H1 (cell line): Measurements from ENCODE around the gene PIK3R4. TPM values are rescaled to one million over a fixed set of nuclear protein-coding genes. Genes with fewer than 3 reads are reported as not detected.

Experiments used
- CTCF ChIA-PET: fragments of 300-600 bp; sonication (Branson Sonifier 250); formaldehyde crosslinking; loops from one replicate; lab custom pipeline; 2021; ENCODE audit not compliant: partially characterized antibody; lab: Charles Lee
- POLR2A ChIA-PET: fragments of 300-600 bp; sonication (Branson Sonifier 250); formaldehyde crosslinking; loops from one replicate; lab custom pipeline; 2021; ENCODE audit warnings: inconsistent platforms; ENCODE audit not compliant: partially characterized antibody; lab: Charles Lee
- DNase-seq, 2 experiments: peaks; one replicate each; pipeline versions ENCODE4 v3.0.0 to v3.0.0-alpha.2; 2010 to 2022; ENCODE audit warnings: low spot score in 2 of 2, low read depth in 1 of 2, mixed read lengths in 1 of 2
- FAIRE-seq: peaks from 2 replicates; lab custom pipeline; 2011; peaks lifted over from hg19 to GRCh38; lab: Jason Lieb, UNC
- H2AFZ ChIP-seq: 2 replicates; pipeline ENCODE4 v1.8.1; 2012; ENCODE audit warnings: low read length, inconsistent platforms
- H2AK5ac ChIP-seq: 2 replicates; pipeline ENCODE4 v1.6.1; 2013; ENCODE audit warnings: low read depth, low read length
- H2BK120ac ChIP-seq: replicated peaks from 2 replicates; pipeline ENCODE3; 2013; ENCODE audit warnings: low read depth, low read length, inconsistent platforms
- H2BK12ac ChIP-seq: 2 replicates; pipeline ENCODE4 v1.6.1; 2013; ENCODE audit warnings: low read depth, low read length
- H2BK15ac ChIP-seq: 2 replicates; pipeline ENCODE4 v1.6.1; 2013; ENCODE audit warnings: low read length
- H2BK20ac ChIP-seq: 2 replicates; pipeline ENCODE4 v1.6.1; 2013; ENCODE audit warnings: low read length
- H2BK5ac ChIP-seq: 2 replicates; pipeline ENCODE4 v1.6.1; 2013; ENCODE audit warnings: low read depth, low read length
- H3K14ac ChIP-seq: 2 replicates; pipeline ENCODE4 v1.6.1; 2013; ENCODE audit warnings: inconsistent platforms; ENCODE audit not compliant: insufficient read length
- H3K18ac ChIP-seq: 2 replicates; pipeline ENCODE4 v1.6.1; 2013; ENCODE audit warnings: low read length; ENCODE audit errors: extremely low read depth
- H3K23ac ChIP-seq: 2 replicates; pipeline ENCODE4 v1.6.1; 2013; ENCODE audit warnings: inconsistent platforms; ENCODE audit not compliant: insufficient read length
- H3K23me2 ChIP-seq: 2 replicates; pipeline ENCODE4 v1.6.1; 2013; ENCODE audit warnings: low read depth, low read length
- H3K27ac ChIP-seq: 2 replicates; pipeline ENCODE4 v1.6.1; 2011; ENCODE audit warnings: low read depth, low read length, inconsistent platforms
- H3K27me3 ChIP-seq, 4 experiments: replicated peaks in 1 of 4; 1 replicate in 1 of 4; 2 replicates in 3 of 4; pipeline versions ENCODE4 v1.6.1 to v1.8.1; 2011 to 2013; ENCODE audit warnings: low read length in 3 of 4, mild to moderate bottlenecking in 3 of 4, inconsistent platforms in 2 of 4, mixed read lengths in 2 of 4, moderate library complexity in 1 of 4; ENCODE audit not compliant: control insufficient read depth in 3 of 4, insufficient read depth in 3 of 4; ENCODE audit errors: extremely low read depth in 1 of 4
- H3K36me3 ChIP-seq, 4 experiments: 2 replicates each; pipeline versions ENCODE4 v1.6.1 to v1.8.1; 2011 to 2013; ENCODE audit warnings: mild to moderate bottlenecking in 4 of 4, low read length in 3 of 4, moderate library complexity in 2 of 4, control low read depth in 1 of 4, inconsistent platforms in 1 of 4; ENCODE audit not compliant: insufficient read depth in 4 of 4, control insufficient read depth in 2 of 4
- H3K4ac ChIP-seq: replicated peaks from 2 replicates; pipeline ENCODE3; 2013; ENCODE audit warnings: low read length, low read depth, mixed read lengths, inconsistent platforms; ENCODE audit not compliant: insufficient read length
- H3K4me1 ChIP-seq, 4 experiments: replicated peaks in 1 of 4; 1 replicate in 1 of 4; 2 replicates in 3 of 4; pipeline versions ENCODE4 v1.6.1 to v1.8.1; 2011 to 2013; ENCODE audit warnings: low read length in 3 of 4, inconsistent platforms in 2 of 4, mixed read lengths in 1 of 4; ENCODE audit not compliant: insufficient read depth in 4 of 4, control insufficient read depth in 3 of 4
- H3K4me2 ChIP-seq, 2 experiments: 2 replicates each; pipeline versions ENCODE4 v1.6.1 to v1.8.1; 2011 to 2013; ENCODE audit warnings: low read depth in 2 of 2, low read length in 2 of 2, control low read depth in 1 of 2, inconsistent platforms in 1 of 2, mild to moderate bottlenecking in 1 of 2; ENCODE audit not compliant: insufficient read depth in 1 of 2
- H3K4me3 ChIP-seq, 4 experiments: fragments of 200-600, 300-600 bp in 1 of 4; sonication (generic), shearing (Covaris generic), sonication (Bioruptor Twin) in 1 of 4; 2 replicates each; pipeline versions ENCODE4 v1.5.1 to v1.8.1; 2011 to 2016; ENCODE audit warnings: low read length in 4 of 4, low read depth in 3 of 4, control low read depth in 2 of 4, inconsistent platforms in 2 of 4, mild to moderate bottlenecking in 2 of 4, mixed read lengths in 1 of 4, moderate library complexity in 1 of 4; ENCODE audit not compliant: insufficient read depth in 2 of 4; ENCODE audit errors: extremely low read depth in 1 of 4
- H3K56ac ChIP-seq: replicated peaks from 2 replicates; pipeline ENCODE3; 2013; ENCODE audit warnings: low read depth, mild to moderate bottlenecking, mixed read lengths, low read length, inconsistent platforms; ENCODE audit not compliant: insufficient read length
- H3K79me1 ChIP-seq: 2 replicates; pipeline ENCODE4 v1.6.1; 2013; ENCODE audit warnings: low read depth, low read length, control low read depth
- H3K79me2 ChIP-seq, 2 experiments: 2 replicates each; pipeline versions ENCODE4 v1.6.1 to v1.8.1; 2012 to 2013; ENCODE audit warnings: low read length in 2 of 2, mild to moderate bottlenecking in 2 of 2, inconsistent platforms in 1 of 2; ENCODE audit not compliant: insufficient read depth in 2 of 2, control insufficient read depth in 1 of 2
- H3K9ac ChIP-seq, 4 experiments: replicated peaks in 1 of 4; 1 replicate in 1 of 4; 2 replicates in 3 of 4; pipeline versions ENCODE4 v1.6.1 to v1.8.1; 2011 to 2013; ENCODE audit warnings: low read depth in 3 of 4, low read length in 3 of 4, control low read depth in 2 of 4, mild to moderate bottlenecking in 2 of 4, moderate library complexity in 2 of 4, inconsistent platforms in 1 of 4; ENCODE audit errors: extremely low read depth in 1 of 4
- H3K9me3 ChIP-seq, 2 experiments: 2 replicates each; pipeline versions ENCODE4 v1.6.1 to v1.8.1; 2012 to 2013; ENCODE audit warnings: mild to moderate bottlenecking in 2 of 2, moderate library complexity in 2 of 2, control low read depth in 1 of 2, inconsistent platforms in 1 of 2, low read depth in 1 of 2, low read length in 1 of 2, mixed read lengths in 1 of 2; ENCODE audit not compliant: insufficient read depth in 2 of 2
- H4K20me1 ChIP-seq, 2 experiments: replicated peaks in 1 of 2; 2 replicates each; pipeline versions ENCODE3 to v1.8.1; 2011 to 2013; ENCODE audit warnings: inconsistent platforms in 2 of 2, low read length in 2 of 2, mild to moderate bottlenecking in 1 of 2; ENCODE audit not compliant: insufficient read depth in 2 of 2, control insufficient read depth in 1 of 2
- H4K5ac ChIP-seq: 2 replicates; pipeline ENCODE4 v1.6.1; 2013; ENCODE audit warnings: low read length, low read depth, mixed read lengths, inconsistent platforms; ENCODE audit not compliant: insufficient read length
- H4K8ac ChIP-seq: 2 replicates; pipeline ENCODE4 v1.8.0; 2013; ENCODE audit warnings: mild to moderate bottlenecking, moderate library complexity, low read length, inconsistent platforms; ENCODE audit not compliant: insufficient read depth; ENCODE audit errors: extremely low read depth
- H4K91ac ChIP-seq: replicated peaks from 2 replicates; pipeline ENCODE3; 2013; ENCODE audit warnings: low read length, mixed read lengths, inconsistent platforms; ENCODE audit not compliant: insufficient read length
- EZH2 ChIP-seq: fragments of 200-600 bp; sonication (generic); IDR thresholded peaks from 2 replicates; pipeline ENCODE4 v1.7.1; 2012; ENCODE audit warnings: low read depth, mild to moderate bottlenecking, moderate library complexity, low read length, inconsistent platforms; ENCODE audit not compliant: severe bottlenecking
- HDAC6 ChIP-seq: IDR thresholded peaks from one replicate; pipeline ENCODE4 v1.7.1; 2012; ENCODE audit warnings: low read depth, mild to moderate bottlenecking, inconsistent platforms, low read length, moderate library complexity
- POLR2AphosphoS5 ChIP-seq: IDR thresholded peaks from 2 replicates; pipeline ENCODE4 v1.6.1; 2011; ENCODE audit warnings: low read depth, low read length
- SIRT6 ChIP-seq: IDR thresholded peaks from one replicate; pipeline ENCODE4 v1.7.1; 2012; ENCODE audit warnings: low read length, inconsistent platforms
- ZNF274 ChIP-seq: IDR thresholded peaks from 2 replicates; pipeline ENCODE4 v1.7.0; 2012; ENCODE audit warnings: low read length, borderline replicate concordance; ENCODE audit errors: extremely low read depth
- WGBS, 2 experiments: shearing (Covaris generic) in 1 of 2; methylation state at CpG; one replicate each; pipeline versions ENCODE4 v1.1.6 to v1.1.7; 2013 to 2015; ENCODE audit warnings: low lambda C conversion rate in 2 of 2, mixed read lengths in 2 of 2, inconsistent platforms in 1 of 2, low coverage in 1 of 2, missing lambda C conversion rate in 1 of 2; ENCODE audit not compliant: insufficient replicate concordance in 2 of 2, insufficient coverage in 1 of 2, insufficient read length in 1 of 2; ENCODE audit errors: extremely low coverage in 1 of 2, missing lambda C conversion rate in 1 of 2; 5-methylcytosine and 5-hydroxymethylcytosine counted together
- polyA plus RNA-seq, 7 experiments: library from polyadenylated mRNA; depleted of rRNA in 3 of 7; stranded (reverse) in 5 of 7; unstranded in 2 of 7; fragments of >200 nt in 5 of 7; fragments of 200-250 nt in 2 of 7; gene quantifications; 1 replicate in 5 of 7; 2 replicates in 1 of 7; 4 replicates in 1 of 7; pipeline versions ENCODE4 v1.2.1 to v1.2.3, GENCODE V29; 2011 to 2013; ENCODE audit warnings: missing spikeins in 2 of 7, mixed read lengths in 2 of 7
- total RNA-seq: library from RNA; stranded (reverse); fragmentation: NEBNext Ultra II Directional; extraction: Animal tissue kit (Norgen Biotek cat#: 25700); gene quantifications from 2 replicates; pipeline ENCODE4 v1.2.1, GENCODE V29; 2021

PIK3R4 gene
- total and polyA plus RNA-seq, 2 of the 8 experiments (the other 6 are each of a cell fraction or from before 2014, with no cell fraction given) = 43.8 to 87.4 TPM

DNA sequence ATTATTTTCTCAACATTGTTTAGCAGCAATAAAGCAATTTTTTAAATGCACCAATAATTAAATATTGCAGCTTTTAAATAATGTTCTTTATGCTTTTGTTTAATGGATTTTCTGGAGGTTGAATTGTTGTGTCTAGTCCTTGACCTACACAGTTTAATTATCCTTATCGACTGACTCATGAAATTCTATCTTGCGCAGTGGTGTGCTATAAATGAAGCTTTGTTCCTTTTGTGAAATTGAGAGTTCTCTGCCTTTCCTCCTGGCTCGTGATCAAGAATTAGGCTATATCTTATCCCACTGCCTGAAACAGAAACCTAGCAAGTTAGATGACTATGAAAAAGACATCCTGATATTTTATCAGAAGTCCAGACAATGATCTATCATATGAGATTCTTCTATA, 37.0 kb upstream of the PIK3R4 start:
- no peak overlapping the region for H2BK5ac ChIP-seq
- no peaks in the 10 kb centered on the region for H3K79me2 ChIP-seq
- no peak overlapping the region for H3K4me3 ChIP-seq
- no peaks in the 10 kb centered on the region for H3K4me1 ChIP-seq
- no peak overlapping the region for H3K18ac ChIP-seq
- no peaks in the 10 kb centered on the region for H3K36me3 ChIP-seq
- H3K79me1 ChIP-seq = no peaks in the 10 kb centered on the region
- no peak overlapping the region for H2BK12ac ChIP-seq
- 91% methylated on average over 3 of the region's 3 CpGs; no CpG with 5 or more reads in 1 of the 2 experiments for WGBS, 2 experiments
- no peak overlapping the region for H4K91ac ChIP-seq
- H2BK20ac ChIP-seq = no peak overlapping the region
- peaks cover 0 to 1% (median 0%) of the 10 kb centered on the region in 4 experiments; a peak in 1 of 7 replicates for H3K27me3 ChIP-seq
- no peak overlapping the region for H2BK120ac ChIP-seq
- ChIA-PET CTCF (interaction anchor here (0.6 to 1.1 kb wide), 2 partner anchors 31 to 1215 kb away, joined by 3 to 5 read pairs; no protein-coding TSS in a partner anchor), POLR2A (no interaction called here)
- no peak overlapping the region for H2AK5ac ChIP-seq
- H3K23me2 ChIP-seq = no peaks in the 10 kb centered on the region
- H4K8ac ChIP-seq = no peak overlapping the region
- no peaks in the 10 kb centered on the region for H3K9me3 ChIP-seq
- H3K27ac ChIP-seq = no peak overlapping the region
- no peak overlapping the region for H3K4ac ChIP-seq
- H3K4me2 ChIP-seq = no peak overlapping the region
- H3K9ac ChIP-seq = no peak overlapping the region
- H3K56ac ChIP-seq = no peak overlapping the region
- H2AFZ ChIP-seq = no peak overlapping the region
- H3K14ac ChIP-seq = no peak overlapping the region
- H2BK15ac ChIP-seq = no peak overlapping the region
- FAIRE-seq = no peak
- H3K23ac ChIP-seq = no peak overlapping the region
- H4K20me1 ChIP-seq = no peaks in the 10 kb centered on the region
- H4K5ac ChIP-seq = no peak overlapping the region
- no peak for DNase-seq
- TF ChIP-seq EZH2 = no peak
- TF ChIP-seq HDAC6 = no peak
- TF ChIP-seq SIRT6 = no peak
- TF ChIP-seq POLR2AphosphoS5 = no peak
- no peak for TF ChIP-seq ZNF274
